Natural killer cell (primary cell): ENCODE results near the gene PTPN21. TPM values are rescaled to one million over a fixed set of nuclear protein-coding genes. Genes with fewer than 3 reads are reported as not detected.

Experiments
- ATAC-seq, 3 donors: fragments of 150-1000 bp in 2 of 3; fragments of 200-7000 bp in 1 of 3; cut with Tn5 transposase; 1 replicate in 1 of 3; 2 replicates in 2 of 3; pipeline ENCODE4 v1.10.0; 2021; ENCODE audit warnings: mild to moderate bottlenecking in 2 of 3, moderate library complexity in 2 of 3
- DNase-seq, 2 donors: peaks; one replicate each; pipeline versions ENCODE4 v3.0.0 to v3.0.0-alpha.2; 2013 to 2021; ENCODE audit warnings: mixed read lengths in 1 of 2
- H3K27ac ChIP-seq: one replicate; pipeline ENCODE4 v1.5.1; 2013; ENCODE audit warnings: mild to moderate bottlenecking, low read length
- H3K27me3 ChIP-seq: one replicate; pipeline ENCODE4 v1.6.1; 2013; ENCODE audit warnings: low read length; ENCODE audit not compliant: control insufficient read depth, insufficient read depth
- H3K36me3 ChIP-seq: one replicate; pipeline ENCODE4 v1.6.1; 2013; ENCODE audit warnings: low read length; ENCODE audit not compliant: control insufficient read depth, insufficient read depth
- H3K4me1 ChIP-seq: one replicate; pipeline ENCODE4 v1.6.1; 2013; ENCODE audit warnings: low read length; ENCODE audit not compliant: control insufficient read depth, insufficient read depth
- H3K4me3 ChIP-seq: one replicate; pipeline ENCODE4 v1.5.1; 2013; ENCODE audit warnings: low read length
- H3K9me3 ChIP-seq: one replicate; pipeline ENCODE4 v1.6.1; 2013; ENCODE audit warnings: low read length; ENCODE audit not compliant: control insufficient read depth, insufficient read depth
- H3K27ac Mint-ChIP-seq, 2 donors: one replicate each; pipeline ENCODE4 v1.8.0; 2022; ENCODE audit warnings: mild to moderate bottlenecking in 2 of 2, mixed read lengths in 2 of 2, moderate library complexity in 1 of 2
- H3K27me3 Mint-ChIP-seq, 2 donors: one replicate each; pipeline ENCODE4 v1.8.0; 2022; ENCODE audit warnings: low read depth in 2 of 2, mixed read lengths in 2 of 2
- H3K36me3 Mint-ChIP-seq: one replicate; pipeline ENCODE4 v1.8.0; 2022; ENCODE audit warnings: mixed read lengths
- H3K4me1 Mint-ChIP-seq, 2 donors: one replicate each; pipeline ENCODE4 v1.8.0; 2022; ENCODE audit warnings: mixed read lengths in 2 of 2
- H3K4me3 Mint-ChIP-seq: one replicate; pipeline ENCODE4 v1.8.0; 2022; ENCODE audit warnings: mild to moderate bottlenecking, moderate library complexity, mixed read lengths
- H3K9me3 Mint-ChIP-seq, 2 donors: one replicate each; pipeline ENCODE4 v1.8.0; 2022; ENCODE audit warnings: mixed read lengths in 2 of 2
- CTCF ChIP-seq: fragments of 200-600 bp; IDR thresholded peaks from one replicate; pipeline ENCODE4 v1.8.0; 2022; ENCODE audit warnings: antibody characterized with exemption
- WGBS: methylation state at CpG from one replicate; pipeline ENCODE4 v1.1.7; 2013; ENCODE audit warnings: missing lambda C conversion rate; ENCODE audit not compliant: insufficient coverage; 5-methylcytosine and 5-hydroxymethylcytosine counted together
- intact Hi-C: fragments of 100-400 bp; cut with micrococcal nuclease; formaldehyde crosslinking; loops from one replicate; pipeline ENCODE4 v1.14.2; 2022
- total RNA-seq, 4 donors: library from RNA; stranded (reverse); fragments of 120-200 nt in 1 of 4; gene quantifications; one replicate each; pipeline versions ENCODE4 v1.2.3 to v1.2.4, GENCODE V29; 2013 to 2022

The PTPN21 gene
- total RNA-seq, 3 donors from 2014 or later (not counting 1 experiment from before 2014, with no cell fraction given) = 0.15 TPM; not detected in 2

GRCh38 chr14:88592031-88592430 is 37.2 kb upstream of the PTPN21 start:
- Mint-ChIP-seq H3K9me3 (no peaks in the 10 kb centered on the region), H3K4me3 (no peak overlapping the region), H3K27me3 (no peaks in the 10 kb centered on the region), H3K4me1 (peaks cover 0 to 5% of the 10 kb centered on the region in 2 donors), H3K36me3 (peaks cover 15% of the 10 kb centered on the region), H3K27ac (no peak overlapping the region)
- no peaks in the 10 kb centered on the region for H3K27me3 ChIP-seq
- intact Hi-C loops = no loop called here
- H3K27ac ChIP-seq = no peak overlapping the region
- no peak for ATAC-seq
- H3K4me1 ChIP-seq = no peaks in the 10 kb centered on the region
- 80% methylated on average over 1 of the region's 1 CpG for WGBS
- no peak for TF ChIP-seq CTCF
- no peak for DNase-seq
- H3K36me3 ChIP-seq = peaks cover 33% of the 10 kb centered on the region
- no peak overlapping the region for H3K4me3 ChIP-seq
- H3K9me3 ChIP-seq = no peaks in the 10 kb centered on the region

- no peak overlapping the region for H3K4me3 ChIP-seq
- no peaks in the 10 kb centered on the region for H3K9me3 ChIP-seq
- H3K27me3 Mint-ChIP-seq = no peaks in the 10 kb centered on the region
- H3K4me1 Mint-ChIP-seq = peaks cover 0 to 5% of the 10 kb centered on the region in 2 donors
- ATAC-seq (no peak), DNase-seq (no peak)
- H3K27ac Mint-ChIP-seq = no peak overlapping the region
- H3K4me3 Mint-ChIP-seq = no peak overlapping the region
- peaks cover 32% of the 10 kb centered on the region for H3K36me3 ChIP-seq
- H3K9me3 Mint-ChIP-seq = no peaks in the 10 kb centered on the region
- no peak overlapping the region for H3K27ac ChIP-seq
- no peaks in the 10 kb centered on the region for H3K4me1 ChIP-seq
- H3K36me3 Mint-ChIP-seq = peaks cover 12% of the 10 kb centered on the region
- intact Hi-C loops = no loop called here
- WGBS = 98% methylated on average over 4 of the region's 4 CpGs
- TF ChIP-seq CTCF = no peak
- H3K27me3 ChIP-seq = no peaks in the 10 kb centered on the region
Observed at GRCh38 chr14:88590173-88590572, 35.4 kb upstream of the PTPN21 start.

- Histone ChIP-seq H3K9me3 (no peaks in the 10 kb centered on the region), H3K27ac (no peak overlapping the region), H3K4me3 (no peak overlapping the region), H3K27me3 (no peaks in the 10 kb centered on the region), H3K4me1 (no peaks in the 10 kb centered on the region), H3K36me3 (peaks cover 32% of the 10 kb centered on the region)
- Mint-ChIP-seq H3K27me3 (no peaks in the 10 kb centered on the region), H3K9me3 (no peaks in the 10 kb centered on the region), H3K4me1 (peaks cover 0 to 5% of the 10 kb centered on the region in 2 donors), H3K27ac (no peak overlapping the region), H3K4me3 (no peak overlapping the region), H3K36me3 (peaks cover 12% of the 10 kb centered on the region)
- intact Hi-C loops = no loop called here
- DNase-seq (no peak), ATAC-seq (no peak)
- TF ChIP-seq CTCF = no peak
- WGBS = 100% methylated on average over 5 of the region's 5 CpGs
Observed at GRCh38 chr14:88588081-88588480, 33.3 kb upstream of the PTPN21 start.

- 100% methylated on average over 2 of the region's 3 CpGs for WGBS
- intact Hi-C loops = no loop called here
- no peak overlapping the region for H3K27ac Mint-ChIP-seq
- TF ChIP-seq CTCF = no peak
- Histone ChIP-seq H3K4me3 (no peak overlapping the region), H3K4me1 (no peaks in the 10 kb centered on the region), H3K36me3 (peaks cover 35% of the 10 kb centered on the region), H3K27ac (no peak overlapping the region), H3K9me3 (no peaks in the 10 kb centered on the region), H3K27me3 (no peaks in the 10 kb centered on the region)
- no peaks in the 10 kb centered on the region for H3K27me3 Mint-ChIP-seq
- no peak overlapping the region for H3K4me3 Mint-ChIP-seq
- peaks cover 20% of the 10 kb centered on the region for H3K36me3 Mint-ChIP-seq
- DNase-seq (no peak), ATAC-seq (no peak)
- H3K4me1 Mint-ChIP-seq = peaks cover 0 to 9% of the 10 kb centered on the region in 2 donors
- no peaks in the 10 kb centered on the region for H3K9me3 Mint-ChIP-seq
Observed at GRCh38 chr14:88584451-88584850, 29.6 kb upstream of the PTPN21 start.
